H9 (cell line): ENCODE data around the gene OR52M1. TPM values are rescaled to one million over a fixed set of nuclear protein-coding genes. Genes with fewer than 3 reads are reported as not detected.

Experiments used
- DNase-seq: peaks from one replicate; pipeline ENCODE4 v3.0.0-alpha.2; 2017
- H2AFZ ChIP-seq: one replicate; pipeline ENCODE4 v1.6.1; 2013; ENCODE audit warnings: mild to moderate bottlenecking, low read length, control low read depth, moderate library complexity
- H2AK5ac ChIP-seq: 2 replicates; pipeline ENCODE4 v1.6.1; 2013; ENCODE audit warnings: low read length, control low read depth, mixed read lengths; ENCODE audit not compliant: insufficient read length
- H2BK120ac ChIP-seq: one replicate; pipeline ENCODE4 v1.6.1; 2013; ENCODE audit warnings: low read depth, mild to moderate bottlenecking, low read length, control low read depth, inconsistent platforms; ENCODE audit not compliant: poor library complexity, severe bottlenecking
- H2BK12ac ChIP-seq: 2 replicates; pipeline ENCODE4 v1.6.1; 2013; ENCODE audit warnings: low read length, control low read depth, mixed read lengths, low read depth; ENCODE audit not compliant: insufficient read length
- H2BK15ac ChIP-seq: 2 replicates; pipeline ENCODE4 v1.6.1; 2013; ENCODE audit warnings: low read depth, low read length, control low read depth
- H2BK20ac ChIP-seq: one replicate; pipeline ENCODE4 v1.6.1; 2013; ENCODE audit warnings: low read depth, mild to moderate bottlenecking, low read length, control low read depth, inconsistent platforms; ENCODE audit not compliant: poor library complexity, severe bottlenecking
- H2BK5ac ChIP-seq: 2 replicates; pipeline ENCODE4 v1.6.1; 2013; ENCODE audit warnings: low read length, control low read depth, mixed read lengths; ENCODE audit not compliant: insufficient read length
- H3K14ac ChIP-seq: 2 replicates; pipeline ENCODE4 v1.6.1; 2013; ENCODE audit warnings: low read length, control low read depth; ENCODE audit not compliant: insufficient read depth
- H3K18ac ChIP-seq: 2 replicates; pipeline ENCODE4 v1.6.1; 2013; ENCODE audit warnings: low read depth, mild to moderate bottlenecking, mixed read lengths, low read length, control low read depth; ENCODE audit not compliant: insufficient read length
- H3K23ac ChIP-seq: 2 replicates; pipeline ENCODE4 v1.6.1; 2013; ENCODE audit warnings: low read length, control low read depth, mixed read lengths, low read depth; ENCODE audit not compliant: insufficient read length
- H3K23me2 ChIP-seq: 2 replicates; pipeline ENCODE4 v1.6.1; 2013; ENCODE audit warnings: low read depth, mild to moderate bottlenecking, mixed read lengths, low read length, control low read depth; ENCODE audit not compliant: insufficient read length, poor library complexity, severe bottlenecking
- H3K27ac ChIP-seq: 2 replicates; pipeline ENCODE4 v1.5.1; 2013; ENCODE audit warnings: low read length, control low read depth, mixed read lengths, low read depth; ENCODE audit not compliant: insufficient read length
- H3K27me3 ChIP-seq: 2 replicates; pipeline ENCODE4 v1.6.1; 2013; ENCODE audit warnings: low read length, control low read depth, inconsistent platforms; ENCODE audit not compliant: insufficient read depth
- H3K4ac ChIP-seq: 2 replicates; pipeline ENCODE4 v1.6.1; 2013; ENCODE audit warnings: low read depth, mild to moderate bottlenecking, control low read depth, inconsistent platforms, low read length, moderate library complexity
- H3K4me1 ChIP-seq: 2 replicates; pipeline ENCODE4 v1.6.1; 2013; ENCODE audit warnings: low read length, control low read depth, inconsistent platforms; ENCODE audit not compliant: insufficient read depth
- H3K4me2 ChIP-seq: 2 replicates; pipeline ENCODE4 v1.6.1; 2013; ENCODE audit warnings: low read length, control low read depth, mixed read lengths; ENCODE audit not compliant: insufficient read length, insufficient read depth
- H3K56ac ChIP-seq: 2 replicates; pipeline ENCODE4 v1.6.1; 2013; ENCODE audit warnings: low read depth, mild to moderate bottlenecking, mixed read lengths, low read length, control low read depth; ENCODE audit not compliant: insufficient read length
- H3K79me1 ChIP-seq: 2 replicates; pipeline ENCODE4 v1.6.1; 2013; ENCODE audit warnings: low read depth, mild to moderate bottlenecking, moderate library complexity, low read length, control low read depth, inconsistent platforms; ENCODE audit not compliant: insufficient read depth, poor library complexity, severe bottlenecking
- H3K79me2 ChIP-seq: 2 replicates; pipeline ENCODE4 v1.6.1; 2013; ENCODE audit warnings: low read length, control low read depth, inconsistent platforms; ENCODE audit not compliant: insufficient read depth
- H3K9ac ChIP-seq: 2 replicates; pipeline ENCODE4 v1.6.1; 2013; ENCODE audit warnings: low read length, control low read depth, mixed read lengths; ENCODE audit not compliant: insufficient read length; ENCODE audit errors: extremely low read depth
- H3K9me3 ChIP-seq: one replicate; pipeline ENCODE4 v1.6.1; 2013; ENCODE audit warnings: low read depth, low read length, inconsistent platforms; ENCODE audit not compliant: control insufficient read depth
- H3T11ph ChIP-seq: one replicate; pipeline ENCODE4 v1.6.1; 2013; ENCODE audit warnings: mild to moderate bottlenecking, low read length, control low read depth, inconsistent platforms
- H4K20me1 ChIP-seq: one replicate; pipeline ENCODE4 v1.6.1; 2013; ENCODE audit not compliant: control insufficient read depth, insufficient read length, insufficient read depth
- H4K5ac ChIP-seq: 2 replicates; pipeline ENCODE4 v1.6.1; 2013; ENCODE audit warnings: low read depth, mild to moderate bottlenecking, mixed read lengths, low read length, control low read depth; ENCODE audit not compliant: insufficient read length
- H4K8ac ChIP-seq: replicated peaks from 2 replicates; pipeline ENCODE4 v1.6.1; 2013; ENCODE audit warnings: low read length, control low read depth, mixed read lengths, low read depth; ENCODE audit not compliant: insufficient read length
- H4K91ac ChIP-seq: 2 replicates; pipeline ENCODE4 v1.6.1; 2013; ENCODE audit warnings: low read depth, mild to moderate bottlenecking, moderate library complexity, mixed read lengths, low read length, control low read depth; ENCODE audit not compliant: insufficient read length
- H3K27ac Mint-ChIP-seq, 3 experiments: 2 replicates in 2 of 3; 3 replicates in 1 of 3; pipeline ENCODE4 v1.8.0; 2020 to 2021; ENCODE audit warnings: mixed read lengths in 3 of 3, mild to moderate bottlenecking in 1 of 3, moderate library complexity in 1 of 3
- H3K27me3 Mint-ChIP-seq: 2 replicates; pipeline ENCODE4 v1.8.0; 2021; ENCODE audit warnings: low read depth, mild to moderate bottlenecking, moderate library complexity, mixed read lengths
- H3K36me3 Mint-ChIP-seq, 3 experiments: 2 replicates in 2 of 3; 3 replicates in 1 of 3; pipeline ENCODE4 v1.8.0; 2020 to 2021; ENCODE audit warnings: low read depth in 3 of 3, mixed read lengths in 3 of 3; ENCODE audit not compliant: insufficient read depth in 1 of 3
- H3K4me1 Mint-ChIP-seq, 2 experiments: 2 replicates each; pipeline ENCODE4 v1.8.0; 2020; ENCODE audit warnings: mixed read lengths in 2 of 2
- H3K4me3 Mint-ChIP-seq, 2 experiments: 2 replicates in 1 of 2; 3 replicates in 1 of 2; pipeline ENCODE4 v1.8.0; 2020 to 2021; ENCODE audit warnings: mild to moderate bottlenecking in 2 of 2, mixed read lengths in 2 of 2, moderate library complexity in 1 of 2
- H3K9me3 Mint-ChIP-seq, 2 experiments: 2 replicates in 1 of 2; 3 replicates in 1 of 2; pipeline ENCODE4 v1.8.0; 2020; ENCODE audit warnings: mild to moderate bottlenecking in 2 of 2, mixed read lengths in 2 of 2, moderate library complexity in 1 of 2
- CTCF ChIP-seq: fragments of 200-600 bp; sonication (generic); conservative IDR thresholded peaks from 3 replicates; pipeline ENCODE4 v1.8.0; 2021; ENCODE audit warnings: antibody characterized with exemption, mild to moderate bottlenecking
- WGBS: extraction: QIAGEN DNeasy Blood & Tissue Kit; methylation state at CpG from one replicate; pipeline ENCODE4 v1.1.7; 2013; ENCODE audit warnings: missing lambda C conversion rate, low lambda C conversion rate, mixed read lengths; ENCODE audit not compliant: insufficient read length; ENCODE audit errors: extremely low coverage; 5-methylcytosine and 5-hydroxymethylcytosine counted together
- total RNA-seq: library from RNA; stranded (reverse); gene quantifications from 2 replicates; pipeline ENCODE4 v1.2.1, GENCODE V29; 2021

The OR52M1 gene
- total RNA-seq, 1 experiment from 2014 or later, result not detected

GRCh38 chr11:4514196-4514595 lies 30.8 kb upstream of the OR52M1 start:
- H3T11ph ChIP-seq, result no peak overlapping the region
- no peak overlapping the region for H2AFZ ChIP-seq
- no peak overlapping the region for H3K4me2 ChIP-seq
- Mint-ChIP-seq H3K36me3 (no peaks in the 10 kb centered on the region), H3K27me3 (peaks cover 7% of the 10 kb centered on the region), H3K9me3 (peaks cover 0 to 3% of the 10 kb centered on the region in 2 experiments; a peak in 1 of 5 replicates), H3K4me1 (no peaks in the 10 kb centered on the region), H3K27ac (no peak overlapping the region), H3K4me3 (no peak overlapping the region)
- H3K4me1 ChIP-seq, result no peaks in the 10 kb centered on the region
- H2BK20ac ChIP-seq, result no peak overlapping the region
- H3K18ac ChIP-seq, result no peak overlapping the region
- H3K14ac ChIP-seq, result no peak overlapping the region
- no peak overlapping the region for H4K91ac ChIP-seq
- H4K5ac ChIP-seq, result no peak overlapping the region
- H2BK15ac ChIP-seq, result no peak overlapping the region
- no peak overlapping the region for H4K8ac ChIP-seq
- no peaks in the 10 kb centered on the region for H3K79me1 ChIP-seq
- no peaks in the 10 kb centered on the region for H3K27me3 ChIP-seq
- no peak for DNase-seq
- no peaks in the 10 kb centered on the region for H3K9me3 ChIP-seq
- H3K79me2 ChIP-seq, result no peaks in the 10 kb centered on the region
- H2BK120ac ChIP-seq, result no peak overlapping the region
- no peak overlapping the region for H3K56ac ChIP-seq
- TF ChIP-seq CTCF, result no peak
- no peak overlapping the region for H2BK5ac ChIP-seq
- WGBS, result no CpG with 5 or more reads among the region's 1 CpG
- no peak overlapping the region for H3K27ac ChIP-seq
- H3K23me2 ChIP-seq, result no peaks in the 10 kb centered on the region
- H3K9ac ChIP-seq, result no peak overlapping the region
- no peak overlapping the region for H3K4ac ChIP-seq
- H3K23ac ChIP-seq, result no peak overlapping the region
- no peak overlapping the region for H2AK5ac ChIP-seq
- no peak overlapping the region for H2BK12ac ChIP-seq
- no peaks in the 10 kb centered on the region for H4K20me1 ChIP-seq
